HG03558 (cell line): ENCODE data around the gene CIT.

ENCODE experiments used
- ATAC-seq: cut with Tn5 transposase; IDR thresholded peaks from one replicate; pipeline ENCODE4 v1.9.1; 2021; ENCODE audit warnings: moderate number of reproducible peaks; ENCODE audit not compliant: unreplicated experiment; ENCODE audit errors: extremely low read depth

CIT gene

GRCh38 chr12:119683413-119683812 lies 193.7 kb downstream of the CIT start:
- no peak for ATAC-seq

- ATAC-seq, result no peak
Measured at GRCh38 chr12:119682639-119683252, 194.4 kb downstream of the CIT start.

GRCh38 chr12:119681728-119682638 lies 195.1 kb downstream of the CIT start:
- peak; percentile 44 for ATAC-seq

GRCh38 chr12:119681111-119681510 lies 196.0 kb downstream of the CIT start:
- no peak for ATAC-seq

- ATAC-seq, result no peak
Measured at GRCh38 chr12:119679490-119679889, 197.6 kb downstream of the CIT start.

GRCh38 chr12:119679081-119679480 lies 198.0 kb downstream of the CIT start:
- ATAC-seq, result no peak

GRCh38 chr12:119678459-119678858 lies 198.7 kb downstream of the CIT start:
- ATAC-seq, result no peak

GRCh38 chr12:119676573-119676972 lies 200.5 kb downstream of the CIT start:
- ATAC-seq, result no peak

- no peak for ATAC-seq
Measured at GRCh38 chr12:119676022-119676421, 201.1 kb downstream of the CIT start.

- ATAC-seq, result no peak
Measured at GRCh38 chr12:119674560-119674959, 202.6 kb downstream of the CIT start.

- no peak for ATAC-seq
Measured at GRCh38 chr12:119673634-119674033, 203.5 kb downstream of the CIT start.

- no peak for ATAC-seq
Measured at GRCh38 chr12:119672194-119672593, 204.9 kb downstream of the CIT start.

- no peak for ATAC-seq
Measured at GRCh38 chr12:119671070-119671469, 206.1 kb downstream of the CIT start.

- no peak for ATAC-seq
Measured at GRCh38 chr12:119669744-119670472, 207.2 kb downstream of the CIT start.

- ATAC-seq, result no peak
Measured at GRCh38 chr12:119668324-119668841, 208.7 kb downstream of the CIT start.

- ATAC-seq, result peak; percentile 80
Measured at GRCh38 chr12:119667577-119668323, 209.4 kb downstream of the CIT start, which contains the start of gene PRKAB1. Gene PRKAB1 (plus strand): TSS chr12:119668133. CDS start chr12:119668245, 112 bp downstream.

- ATAC-seq, result no peak
Measured at GRCh38 chr12:119666900-119667576, 210.1 kb downstream of the CIT start.

GRCh38 chr12:119666226-119666795 lies 210.8 kb downstream of the CIT start:
- no peak for ATAC-seq
